GM23248 (cell line): ENCODE measurements around the gene SUSD5. TPM values are rescaled to one million over a fixed set of nuclear protein-coding genes. Genes with fewer than 3 reads are reported as not detected.

Experiments
- DNase-seq: peaks from one replicate; pipeline ENCODE4 v3.0.0-alpha.2; 2015
- H2AFZ ChIP-seq: fragments of 200-600 bp; sonication (generic); 2 replicates; pipeline ENCODE4 v1.6.1; 2016; ENCODE audit warnings: antibody characterized with exemption
- H3F3A ChIP-seq: fragments of 200-600 bp; sonication (generic); 2 replicates; pipeline ENCODE4 v1.6.1; 2016; ENCODE audit warnings: mild to moderate bottlenecking, antibody characterized with exemption, mixed run types; ENCODE audit not compliant: insufficient read depth
- H3K27ac ChIP-seq: fragments of 200-600 bp; sonication (generic); 2 replicates; pipeline ENCODE4 v1.5.1; 2016; ENCODE audit warnings: mild to moderate bottlenecking
- H3K27me3 ChIP-seq: fragments of 200-600 bp; sonication (generic); replicated peaks from 2 replicates; pipeline ENCODE4 v1.6.1; 2016; ENCODE audit warnings: mild to moderate bottlenecking; ENCODE audit not compliant: insufficient read depth
- H3K36me3 ChIP-seq: fragments of 200-600 bp; sonication (generic); 2 replicates; pipeline ENCODE4 v1.6.1; 2016; ENCODE audit warnings: low read depth, mild to moderate bottlenecking
- H3K4me1 ChIP-seq: fragments of 200-600 bp; sonication (generic); 2 replicates; pipeline ENCODE4 v1.6.1; 2016; ENCODE audit warnings: mild to moderate bottlenecking; ENCODE audit not compliant: insufficient read depth
- H3K4me2 ChIP-seq: fragments of 200-600 bp; sonication (generic); one replicate; pipeline ENCODE4 v1.6.1; 2016; ENCODE audit warnings: mild to moderate bottlenecking; ENCODE audit not compliant: unreplicated experiment
- H3K4me3 ChIP-seq: fragments of 200-600 bp; sonication (generic); 2 replicates; pipeline ENCODE4 v1.5.1; 2016; ENCODE audit warnings: mild to moderate bottlenecking
- H3K79me2 ChIP-seq: fragments of 200-600 bp; sonication (generic); 2 replicates; pipeline ENCODE4 v1.6.1; 2016; ENCODE audit warnings: mild to moderate bottlenecking; ENCODE audit not compliant: insufficient read depth
- H3K9ac ChIP-seq: fragments of 200-600 bp; sonication (generic); 2 replicates; pipeline ENCODE4 v1.6.1; 2016; ENCODE audit warnings: mild to moderate bottlenecking
- H3K9me2 ChIP-seq: fragments of 200-600 bp; sonication (generic); 2 replicates; pipeline ENCODE4 v1.6.1; 2016; ENCODE audit warnings: mixed run types, mild to moderate bottlenecking, moderate library complexity; ENCODE audit not compliant: insufficient read depth
- H3K9me3 ChIP-seq: fragments of 200-600 bp; sonication (generic); one replicate; pipeline ENCODE4 v1.6.1; 2017; ENCODE audit warnings: low read depth
- H4K20me1 ChIP-seq: fragments of 200-600 bp; sonication (generic); 2 replicates; pipeline ENCODE4 v1.6.0; 2016; ENCODE audit not compliant: insufficient read depth
- EZH2 ChIP-seq: fragments of 200-600 bp; sonication (generic); IDR thresholded peaks from 2 replicates; pipeline ENCODE4 v1.6.1; 2018; ENCODE audit warnings: antibody characterized with exemption, mild to moderate bottlenecking; ENCODE audit not compliant: insufficient read depth, poor library complexity, severe bottlenecking
- EZH2phosphoT487 ChIP-seq: fragments of 200-600 bp; sonication (generic); IDR thresholded peaks from 2 replicates; pipeline ENCODE4 v1.6.1; 2018; ENCODE audit warnings: antibody characterized with exemption, moderate library complexity, mild to moderate bottlenecking, low read depth; ENCODE audit not compliant: insufficient read depth
- WGBS, 2 experiments: methylation state at CpG; one replicate each; pipeline ENCODE4 v1.1.6; 2015 to 2017; ENCODE audit warnings: low lambda C conversion rate in 2 of 2, low coverage in 1 of 2; ENCODE audit errors: missing lambda C conversion rate in 2 of 2; 5-methylcytosine and 5-hydroxymethylcytosine counted together
- in situ Hi-C: fragments of 300-500 bp; cut with MboI; formaldehyde crosslinking; loops from 2 replicates; pipeline ENCODE4 v1.15.0; 2020
- polyA plus RNA-seq: library from polyadenylated mRNA; unstranded; fragments of >200 nt; fragmentation: Nextera tagmentation; extraction: Ambion mirVana; gene quantifications from 2 replicates; pipeline ENCODE4 v1.2.1, GENCODE V29; 2016
- total RNA-seq: library from RNA; depleted of rRNA; stranded (reverse); fragments of >200 nt; shearing (Covaris generic); gene quantifications from 2 replicates; pipeline ENCODE4 v1.2.3, GENCODE V29; 2014

SUSD5 gene
- total and polyA plus RNA-seq, 2 experiments from 2014 or later = 0.05 to 0.11 TPM

- no peaks in the 10 kb centered on the region for H3F3A ChIP-seq
- no peaks in the 10 kb centered on the region for H3K79me2 ChIP-seq
- DNase-seq = no peak
- in situ Hi-C loops = no loop called here
- H4K20me1 ChIP-seq = no peaks in the 10 kb centered on the region
- H3K27ac ChIP-seq = no peak overlapping the region
- H3K4me2 ChIP-seq = no peak overlapping the region
- no peaks in the 10 kb centered on the region for H3K9me2 ChIP-seq
- TF ChIP-seq EZH2phosphoT487 (no peak), EZH2 (no peak)
- no peak overlapping the region for H3K4me3 ChIP-seq
- H3K36me3 ChIP-seq = no peaks in the 10 kb centered on the region
- H2AFZ ChIP-seq = no peak overlapping the region
- WGBS, 2 experiments = 56 to 86% methylated on average over 1 of the region's 1 CpG
- H3K27me3 ChIP-seq = peaks cover 21% of the 10 kb centered on the region
- no peaks in the 10 kb centered on the region for H3K9me3 ChIP-seq
- no peaks in the 10 kb centered on the region for H3K4me1 ChIP-seq
- no peak overlapping the region for H3K9ac ChIP-seq
These were observed 15.3 kb upstream of the SUSD5 start for GRCh38 chr3:33233884-33234283.

GRCh38 chr3:33231756-33232465 is 13.3 kb upstream of the SUSD5 start:
- H3K4me3 ChIP-seq = no peak overlapping the region
- no peak overlapping the region for H3K9ac ChIP-seq
- no peaks in the 10 kb centered on the region for H3K4me1 ChIP-seq
- H3K4me2 ChIP-seq = no peak overlapping the region
- H2AFZ ChIP-seq = no peak overlapping the region
- in situ Hi-C loops = no loop called here
- H3F3A ChIP-seq = no peaks in the 10 kb centered on the region
- H4K20me1 ChIP-seq = no peaks in the 10 kb centered on the region
- no peaks in the 10 kb centered on the region for H3K9me2 ChIP-seq
- WGBS, 2 experiments = 69 to 72% methylated on average over 5 of the region's 5 CpGs
- H3K36me3 ChIP-seq = no peaks in the 10 kb centered on the region
- H3K27ac ChIP-seq = no peak overlapping the region
- H3K79me2 ChIP-seq = no peaks in the 10 kb centered on the region
- no peak for TF ChIP-seq EZH2
- TF ChIP-seq EZH2phosphoT487 = no peak
- no peaks in the 10 kb centered on the region for H3K9me3 ChIP-seq
- peaks cover 18% of the 10 kb centered on the region; the same call in 1 of the 2 replicates for H3K27me3 ChIP-seq
- no peak for DNase-seq

GRCh38 chr3:33229947-33230346 is 11.3 kb upstream of the SUSD5 start:
- H3F3A ChIP-seq = no peaks in the 10 kb centered on the region
- in situ Hi-C loops = no loop called here
- H3K9ac ChIP-seq = no peak overlapping the region
- TF ChIP-seq EZH2phosphoT487 (no peak), EZH2 (no peak)
- H3K4me2 ChIP-seq = no peak overlapping the region
- 38 to 45% methylated on average over 5 of the region's 5 CpGs for WGBS, 2 experiments
- no peaks in the 10 kb centered on the region for H3K79me2 ChIP-seq
- H4K20me1 ChIP-seq = no peaks in the 10 kb centered on the region
- H3K27me3 ChIP-seq = peaks cover 28% of the 10 kb centered on the region; the same call in 1 of the 2 replicates
- no peak for DNase-seq
- no peaks in the 10 kb centered on the region for H3K36me3 ChIP-seq
- H2AFZ ChIP-seq = no peak overlapping the region
- no peaks in the 10 kb centered on the region for H3K9me3 ChIP-seq
- H3K27ac ChIP-seq = no peak overlapping the region
- no peaks in the 10 kb centered on the region for H3K9me2 ChIP-seq
- no peaks in the 10 kb centered on the region for H3K4me1 ChIP-seq
- no peak overlapping the region for H3K4me3 ChIP-seq

- H3F3A ChIP-seq = no peaks in the 10 kb centered on the region
- TF ChIP-seq EZH2phosphoT487 = no peak
- TF ChIP-seq EZH2 = no peak
- in situ Hi-C loops = no loop called here
These were observed 10.5 kb upstream of the SUSD5 start for GRCh38 chr3:33229066-33229465.

More at GRCh38 chr3:33229066-33229465, 10.5 kb upstream of the SUSD5 start:
- 65 to 69% methylated on average over 3 of the region's 3 CpGs for WGBS, 2 experiments
- Histone ChIP-seq H2AFZ (no peak overlapping the region), H3K4me2 (no peak overlapping the region), H3K36me3 (no peaks in the 10 kb centered on the region), H3K27me3 (peaks cover 28% of the 10 kb centered on the region; the same call in 1 of the 2 replicates), H3K27ac (no peak overlapping the region), H3K79me2 (no peaks in the 10 kb centered on the region), H3K9me3 (no peaks in the 10 kb centered on the region), H3K4me1 (no peaks in the 10 kb centered on the region), H4K20me1 (no peaks in the 10 kb centered on the region), H3K4me3 (no peak overlapping the region), H3K9ac (no peak overlapping the region), H3K9me2 (no peaks in the 10 kb centered on the region)
- DNase-seq = no peak
